SHP77 (cell line): ENCODE results near the gene ZRANB3.
"Not testable (repeated sequence)": the region's sequence is repeated elsewhere in the genome, so short reads cannot be mapped to it uniquely, and the experiment has no call there.

Experiments
- DNase-seq, 2 experiments: peaks; one replicate each; lab custom pipeline; 2025; lab: John Stamatoyannopoulos, UW

Gene ZRANB3

DNA sequence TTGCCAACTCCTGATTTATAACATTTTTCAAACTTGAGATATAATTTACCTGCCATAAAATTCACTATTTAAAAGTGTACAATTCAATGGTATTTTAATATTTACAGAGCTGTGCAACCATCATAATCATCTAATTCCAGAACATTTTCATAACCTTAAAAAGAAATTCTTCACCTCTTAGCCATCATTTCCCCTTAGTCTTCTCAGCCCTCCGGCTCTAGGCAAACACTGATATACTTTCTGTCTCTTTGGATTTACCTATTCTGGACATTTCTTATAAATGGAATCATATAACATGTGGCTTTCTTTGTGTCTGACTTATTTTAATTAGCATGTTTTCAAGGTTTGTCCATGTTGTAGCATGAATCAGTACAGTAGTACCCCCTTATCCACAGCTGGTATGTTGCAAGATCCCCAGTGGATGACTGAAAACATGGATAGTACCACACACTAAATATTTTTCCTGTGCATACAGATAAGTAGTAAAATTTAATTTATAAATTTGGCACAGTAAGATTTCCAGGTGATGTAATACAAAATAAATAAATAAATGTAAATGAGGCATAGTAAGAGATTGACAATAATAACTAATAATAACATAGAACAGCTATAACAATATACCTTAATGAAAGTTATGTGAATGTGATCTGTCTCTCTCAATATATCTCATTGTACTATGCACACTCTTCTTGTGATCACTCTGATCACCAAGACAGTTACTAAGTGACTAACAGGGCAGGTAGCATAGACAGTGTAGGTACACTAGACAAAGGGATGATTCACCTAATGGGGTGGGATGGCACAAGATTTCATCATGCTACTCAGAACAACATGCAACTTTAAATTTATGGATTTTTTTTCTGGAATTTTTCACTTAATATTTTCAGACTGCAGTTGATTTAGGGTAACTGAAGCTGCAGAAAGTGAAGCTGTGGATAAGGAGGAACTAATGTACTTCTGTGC lies 405.8 kb downstream of the ZRANB3 start:
- no peak for DNase-seq

DNA sequence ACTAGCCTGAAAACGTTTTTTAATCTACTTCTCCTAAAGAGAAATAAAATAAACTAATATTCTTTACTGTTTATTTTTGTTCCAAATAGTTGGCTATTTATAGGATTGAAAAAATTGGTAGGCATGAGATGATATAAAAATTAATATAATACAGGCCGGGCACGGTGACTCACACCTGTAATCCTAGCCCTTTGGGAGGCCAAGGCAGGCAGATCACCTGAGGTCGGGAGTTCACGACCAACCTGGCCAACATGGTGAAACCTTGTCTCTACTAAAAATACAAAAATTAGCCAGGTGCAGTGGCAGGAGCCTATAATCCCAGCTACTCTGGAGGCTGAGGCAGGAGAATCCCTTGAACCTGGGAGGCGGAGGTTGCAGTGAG lies 409.4 kb downstream of the ZRANB3 start:
- DNase-seq = not testable (repeated sequence)

DNA sequence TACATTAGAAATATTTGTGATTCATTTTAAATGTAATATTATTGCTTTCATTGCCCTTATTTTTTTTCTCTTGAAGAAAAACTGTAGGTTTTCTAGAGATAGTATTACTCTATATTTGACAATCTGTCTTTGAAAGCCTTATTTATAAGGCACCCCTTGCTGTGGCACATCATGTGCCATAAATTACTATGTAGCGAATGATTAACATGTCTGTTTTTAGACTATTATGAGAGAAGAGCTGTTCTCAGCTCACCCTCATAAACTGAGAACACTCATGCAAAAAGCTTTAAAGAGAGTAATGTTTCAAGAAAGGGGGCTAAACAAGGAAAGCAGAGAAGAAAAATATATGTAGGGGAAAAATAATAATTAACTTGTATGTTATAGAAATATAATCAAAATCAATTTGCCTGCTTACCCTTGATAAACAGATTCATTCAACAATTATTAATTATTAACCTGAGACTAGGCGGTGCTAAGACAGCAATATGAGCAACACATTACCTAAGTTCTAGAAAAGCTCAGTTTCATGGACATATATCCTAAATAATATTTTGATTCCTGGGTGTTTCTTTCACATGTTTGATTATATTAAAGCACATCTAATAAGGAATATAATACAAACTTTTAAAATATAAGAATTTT lies 409.9 kb downstream of the ZRANB3 start:
- DNase-seq = no peak

DNA sequence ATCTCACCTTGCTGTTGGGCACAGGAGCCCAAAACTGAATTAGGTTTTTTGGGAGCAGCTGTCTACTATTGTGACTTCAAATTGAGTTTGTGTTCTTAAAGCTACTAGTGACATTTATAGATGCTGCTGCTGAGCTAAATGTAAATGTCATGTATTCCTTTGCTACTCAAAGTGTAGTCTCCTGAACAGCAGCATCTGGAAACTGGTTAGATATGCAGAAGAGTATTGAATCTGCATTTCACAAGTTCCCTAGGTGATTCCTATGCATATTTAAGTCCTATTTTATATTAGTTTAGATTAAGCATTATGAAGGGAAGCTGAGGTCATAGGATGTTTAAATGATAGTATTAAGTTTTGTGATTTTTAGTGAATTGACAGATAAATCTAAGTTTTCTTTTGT lies 411.4 kb downstream of the ZRANB3 start:
- DNase-seq = no peak

DNA sequence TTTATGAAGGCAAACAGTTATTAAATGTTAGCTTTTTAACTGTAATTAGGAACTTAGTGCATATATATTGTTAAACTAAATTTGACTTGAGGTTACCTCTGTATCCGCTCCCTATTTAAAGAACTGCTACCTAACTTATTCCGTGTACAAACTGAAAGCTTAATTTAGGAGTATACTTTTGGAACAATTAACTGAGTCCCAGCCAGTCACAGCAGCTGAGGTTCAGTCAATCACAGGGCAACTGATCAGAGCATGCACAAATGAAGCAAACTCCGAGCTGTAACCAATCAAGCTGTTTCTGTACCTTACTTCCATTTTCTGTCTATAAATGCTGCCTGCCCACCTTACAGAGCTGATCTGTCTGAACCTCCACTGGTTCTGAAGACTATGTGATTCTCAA lies 417.7 kb downstream of the ZRANB3 start:
- DNase-seq = no peak

DNA sequence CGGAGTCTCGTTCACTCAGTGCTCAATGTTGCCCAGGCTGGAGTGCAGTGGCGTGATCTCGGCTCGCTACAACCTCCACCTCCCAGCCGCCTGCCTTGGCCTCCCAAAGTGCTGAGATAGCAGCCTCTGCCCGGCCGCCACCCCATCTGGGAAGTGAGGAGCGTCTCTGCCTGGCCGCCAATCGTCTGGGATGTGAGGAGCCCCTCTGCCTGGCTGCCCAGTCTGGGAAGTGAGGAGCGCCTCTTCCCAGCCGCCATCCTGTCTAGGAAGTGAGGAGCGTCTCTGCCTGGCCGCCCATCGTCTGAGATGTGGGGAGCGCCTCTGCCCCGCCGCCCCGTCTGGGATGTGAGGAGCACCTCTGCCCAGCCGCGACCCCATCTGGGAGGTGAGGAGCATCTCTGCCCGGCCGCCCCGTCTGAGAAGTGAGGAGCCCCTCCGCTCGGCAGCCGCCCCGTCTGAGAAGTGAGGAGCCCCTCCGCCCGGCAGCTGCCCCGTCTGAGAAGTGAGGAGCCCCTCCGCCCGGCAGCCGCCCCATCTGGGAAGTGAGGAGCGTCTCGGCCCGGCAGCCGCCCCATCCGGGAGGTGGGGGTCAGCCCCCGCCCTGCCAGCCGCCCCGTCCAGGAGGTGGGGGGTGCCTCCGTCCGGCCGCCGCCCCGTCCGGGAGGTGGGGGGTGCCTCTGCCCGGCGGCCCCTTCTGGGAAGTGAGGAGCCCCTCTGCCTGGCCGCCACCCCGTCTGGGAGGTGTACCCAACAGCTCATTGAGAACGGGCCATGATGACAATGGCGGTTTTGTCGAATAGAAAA lies 425.3 kb downstream of the ZRANB3 start:
- DNase-seq = not testable (repeated sequence)

DNA sequence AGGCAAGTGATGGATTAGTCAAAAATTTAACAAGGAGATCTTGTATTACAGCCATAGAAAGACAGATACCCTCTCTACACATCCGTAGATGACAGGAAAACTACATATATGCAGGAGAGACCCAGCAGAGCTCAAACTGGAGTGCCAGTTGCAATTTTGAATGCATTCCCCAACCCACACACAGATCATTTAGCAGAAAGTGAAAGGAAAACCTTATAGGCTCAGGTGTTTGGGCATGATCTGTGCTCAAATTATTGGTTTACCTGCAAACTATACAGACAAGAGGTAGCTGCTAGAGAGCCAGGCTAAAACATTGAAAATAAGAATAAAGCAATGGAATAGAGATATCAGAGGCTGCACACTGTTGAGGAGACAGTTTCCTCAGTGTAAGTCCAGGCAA lies 427.2 kb downstream of the ZRANB3 start:
- DNase-seq = no peak

DNA sequence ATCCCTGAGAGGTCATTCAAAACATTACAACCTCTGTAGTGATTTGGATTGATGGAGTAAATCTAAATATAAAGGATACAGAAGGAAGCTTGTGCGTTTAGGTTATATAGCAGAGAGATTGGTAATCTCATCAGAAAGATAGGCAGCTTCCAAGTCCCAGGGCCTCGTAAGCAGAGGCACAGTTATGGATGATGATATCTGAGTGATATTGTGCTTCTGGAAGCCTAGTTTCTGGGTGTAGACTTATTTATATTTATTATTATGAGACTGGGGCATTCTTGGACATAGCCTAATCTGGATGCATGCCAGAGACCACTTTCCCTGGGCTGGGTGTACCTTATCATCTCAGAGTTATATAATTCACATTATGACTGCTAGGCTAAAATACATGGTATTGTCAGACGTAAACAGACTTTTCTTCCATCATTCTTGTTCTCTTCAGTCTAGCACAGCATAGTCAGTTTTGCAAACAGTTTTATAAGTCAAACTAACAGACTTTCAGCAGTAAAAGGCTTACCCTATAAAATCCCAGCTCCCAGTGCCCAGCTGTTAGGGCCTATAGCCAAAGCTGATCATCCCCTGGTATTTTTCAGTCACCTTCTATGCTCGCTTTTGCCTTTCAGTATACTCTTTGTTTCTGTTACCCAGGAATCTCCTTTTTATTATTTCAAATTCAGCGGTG lies 431.1 kb downstream of the ZRANB3 start:
- no peak for DNase-seq

DNA sequence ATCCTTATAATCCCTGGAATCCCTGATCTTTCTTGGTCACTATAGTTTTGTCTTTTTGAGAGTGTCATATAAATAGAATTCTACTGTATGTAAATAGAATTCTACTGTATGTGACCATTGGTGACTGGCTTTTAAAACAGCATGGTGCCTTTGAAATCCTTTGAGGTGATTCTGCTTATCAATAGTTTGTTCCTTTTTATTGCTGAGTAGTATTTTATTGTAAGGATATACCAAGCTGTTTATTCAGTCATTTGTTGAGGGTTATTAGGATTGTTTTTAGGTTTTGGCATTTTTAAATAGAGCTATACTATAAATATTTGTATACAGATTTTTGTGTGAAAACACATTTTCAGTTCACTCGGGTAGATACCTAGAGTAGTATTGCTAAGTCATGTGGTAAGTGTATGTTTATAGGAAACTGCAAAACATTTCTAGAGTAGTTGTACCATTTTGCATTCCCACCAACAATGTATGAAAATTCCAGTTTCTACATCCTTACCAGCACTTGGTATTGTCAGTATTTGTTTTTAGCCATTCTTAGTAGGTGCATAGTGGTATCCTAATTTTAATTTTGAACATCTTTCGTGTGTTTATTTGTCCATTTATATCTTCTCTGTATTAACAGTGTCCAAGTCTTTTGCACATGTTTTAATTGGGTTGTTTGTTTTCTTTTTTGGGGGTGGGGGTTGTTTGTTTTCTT lies 433.3 kb downstream of the ZRANB3 start:
- DNase-seq = no peak

DNA sequence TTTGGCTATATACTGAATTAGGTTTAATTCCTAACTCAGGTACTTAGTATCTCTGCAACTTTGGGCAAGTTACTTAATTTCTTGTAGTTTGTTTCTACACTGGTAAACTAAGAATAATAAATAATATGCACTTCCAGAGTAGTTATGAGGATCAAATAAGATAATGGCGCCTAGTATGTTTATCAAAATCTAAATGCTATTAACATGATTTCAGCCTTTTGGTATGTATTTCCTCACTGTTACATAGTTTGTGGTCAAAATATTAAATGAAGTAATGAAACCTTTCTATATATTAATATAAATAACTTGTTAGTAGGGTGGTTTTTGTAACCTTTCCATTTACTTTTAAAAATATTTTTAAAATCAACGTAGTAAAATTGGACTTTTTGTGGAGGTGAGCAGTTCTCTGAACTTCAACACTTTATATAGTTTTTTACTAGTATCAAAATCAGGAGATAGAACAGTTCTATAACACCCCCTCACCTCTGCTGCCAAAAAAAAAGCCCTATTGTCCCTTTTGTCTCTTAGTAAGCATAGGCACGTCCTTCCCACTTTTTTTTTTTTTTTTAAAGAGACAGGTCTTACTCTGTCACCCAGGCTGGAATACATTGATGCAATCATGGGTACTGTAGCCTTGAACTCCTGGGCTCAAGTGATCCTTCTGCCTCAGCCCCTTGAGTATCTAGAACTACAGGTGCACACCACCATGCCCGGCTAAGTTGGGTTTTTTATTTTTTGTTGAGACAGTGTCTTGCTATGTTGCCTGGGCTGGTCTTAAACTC lies 434.2 kb downstream of the ZRANB3 start:
- no peak for DNase-seq

DNA sequence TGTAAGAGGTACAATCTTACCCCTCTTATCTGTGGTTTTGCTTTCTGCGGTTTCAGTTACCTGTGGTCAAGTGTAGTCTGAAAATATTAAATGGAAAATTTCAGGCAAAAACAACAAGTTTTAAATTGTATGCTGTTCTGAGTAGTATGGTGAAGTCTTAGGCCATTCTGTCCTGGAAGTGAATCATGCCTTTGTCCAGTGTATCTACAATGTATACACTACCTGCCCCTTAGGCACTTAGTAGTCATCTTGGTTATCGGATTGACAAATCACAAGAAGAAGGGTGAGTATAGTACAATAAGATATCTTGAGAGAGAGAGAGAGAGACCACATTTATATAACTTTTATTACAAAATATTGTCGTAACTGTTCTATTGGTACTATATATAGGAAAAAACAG lies 435.4 kb downstream of the ZRANB3 start:
- DNase-seq = no peak

DNA sequence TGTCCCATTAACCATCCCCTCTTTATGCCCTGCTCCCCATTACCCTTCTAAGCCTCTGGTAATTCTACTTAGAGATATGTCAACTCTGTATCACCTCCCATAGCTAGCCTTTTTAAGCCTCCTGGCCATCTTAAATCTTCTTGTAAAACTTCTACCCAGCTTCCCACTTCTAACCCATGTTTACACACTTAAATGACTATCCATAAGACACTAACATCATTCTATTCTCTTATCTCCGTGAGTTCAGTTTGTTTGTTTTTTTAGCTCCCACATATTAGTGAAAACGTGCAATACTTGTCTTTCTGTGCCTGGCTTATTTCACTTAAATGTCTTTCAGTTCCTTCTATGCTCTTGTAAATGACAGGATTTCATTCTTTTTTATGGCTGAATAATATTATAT lies 436.5 kb downstream of the ZRANB3 start:
- no peak for DNase-seq

DNA sequence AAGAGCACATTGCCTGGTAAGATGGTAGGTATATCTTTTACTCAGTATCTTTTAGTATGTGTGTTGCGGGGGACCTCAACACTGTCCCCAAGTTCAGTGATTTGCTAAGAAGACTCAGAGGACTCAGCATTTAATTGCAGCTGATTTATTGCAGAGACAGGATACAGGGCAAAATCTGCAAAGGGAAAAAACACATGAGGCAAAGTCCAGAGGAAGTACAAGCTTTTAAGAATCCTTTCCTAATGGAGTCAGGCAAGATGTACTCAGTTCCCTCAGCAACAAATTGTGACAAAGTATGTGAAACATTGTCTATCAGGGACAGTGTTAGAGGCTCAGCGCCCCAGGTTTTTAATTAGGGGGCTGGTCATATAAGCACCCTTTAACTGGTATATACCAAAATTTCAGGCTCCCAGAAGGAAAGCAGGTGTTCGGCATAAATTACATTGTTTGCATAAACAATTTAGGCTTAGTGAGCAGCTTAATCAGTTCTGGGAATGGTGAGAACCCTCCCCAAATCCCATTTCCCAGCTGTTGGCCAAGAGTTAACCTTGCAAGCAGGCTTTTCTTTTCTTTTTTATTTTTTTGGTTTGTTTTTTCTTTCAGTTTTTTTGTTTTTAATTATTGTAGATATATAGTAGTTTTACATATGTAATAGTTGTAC lies 437.2 kb downstream of the ZRANB3 start:
- no peak for DNase-seq

DNA sequence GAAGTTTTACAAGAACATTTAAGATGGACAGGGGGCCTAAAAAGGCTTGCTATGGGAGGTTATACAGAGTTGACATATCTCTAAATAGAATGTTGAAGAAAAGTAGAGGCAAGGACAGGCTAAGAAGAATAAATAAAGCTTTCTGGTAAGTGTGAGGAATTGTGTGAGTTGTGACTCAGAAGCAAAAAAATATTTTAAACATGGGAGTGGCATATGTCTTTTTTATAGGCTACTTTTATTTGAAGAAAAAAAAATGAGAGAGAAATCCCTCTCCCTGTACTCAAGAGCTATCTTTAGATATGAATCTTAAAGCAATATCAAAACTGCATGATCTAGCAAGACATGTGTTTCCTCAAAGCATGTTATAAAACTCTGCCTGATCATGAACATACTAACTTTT lies 437.8 kb downstream of the ZRANB3 start:
- DNase-seq = no peak

DNA sequence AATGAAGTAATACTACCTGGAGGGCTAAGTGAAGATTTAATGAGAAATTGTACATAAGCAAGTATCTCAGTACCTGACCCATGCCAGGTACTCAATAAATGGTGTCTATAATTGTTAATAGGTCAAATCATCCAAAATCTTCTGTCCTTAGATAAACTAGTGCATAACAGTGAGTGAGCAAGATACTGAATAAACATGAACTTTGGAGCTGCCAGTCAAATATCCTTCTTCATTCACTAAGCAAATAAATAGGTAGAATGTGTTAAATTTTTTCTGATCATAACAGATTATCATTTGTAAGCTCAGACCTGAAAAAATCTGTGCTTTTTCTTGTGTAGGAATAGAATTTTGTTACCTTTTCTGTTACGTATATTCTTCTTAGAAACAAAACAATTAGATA lies 439.3 kb downstream of the ZRANB3 start:
- no peak for DNase-seq

DNA sequence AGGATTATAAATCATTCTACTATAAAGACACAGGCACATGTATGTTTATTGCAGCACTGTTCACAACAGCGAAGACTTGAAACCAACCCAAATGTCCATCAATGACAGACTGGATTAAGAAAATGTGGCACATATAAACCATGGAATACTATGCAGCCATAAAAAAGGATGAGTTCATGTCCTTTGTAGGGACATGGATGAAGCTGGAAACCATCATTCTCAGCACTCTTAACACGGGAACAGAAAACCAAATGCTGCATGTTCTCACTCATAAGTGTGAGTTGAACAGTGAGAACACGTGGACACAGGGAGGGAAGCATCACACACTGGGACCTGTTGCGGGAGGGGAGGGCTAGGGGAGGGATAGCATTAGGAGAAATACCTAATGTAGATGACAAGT lies 441.4 kb downstream of the ZRANB3 start:
- not testable (repeated sequence) for DNase-seq
